Testis (tissue), 3 donors: ENCODE measurements around the gene FOSL1. TPM values are rescaled to one million over a fixed set of nuclear protein-coding genes. Genes with fewer than 3 reads are reported as not detected.

Experiments
- DNase-seq: peaks from one replicate; pipeline ENCODE4 v3.0.0-alpha.2; 2019
- H3K27ac ChIP-seq, 2 donors: fragments of 200-600 bp; sonication (generic); one replicate each; pipeline ENCODE4 v1.5.1; 2019
- H3K27me3 ChIP-seq: fragments of 200-600 bp; sonication (generic); one replicate; pipeline ENCODE4 v1.5.1; 2019
- H3K36me3 ChIP-seq: fragments of 200-600 bp; sonication (generic); one replicate; pipeline ENCODE4 v1.5.1; 2017; ENCODE audit warnings: low read depth; ENCODE audit errors: missing control alignments
- H3K4me1 ChIP-seq: fragments of 200-600 bp; sonication (generic); one replicate; pipeline ENCODE4 v1.5.1; 2019
- H3K4me3 ChIP-seq, 2 donors: fragments of 200-600 bp; sonication (generic); one replicate each; pipeline ENCODE4 v1.5.1; 2017 to 2019
- H3K9me3 ChIP-seq: fragments of 200-600 bp; sonication (generic); one replicate; pipeline ENCODE4 v1.5.1; 2017
- CTCF ChIP-seq, 3 experiments: fragments of 450-650 bp in 2 of 3; fragments of 200-600 bp in 1 of 3; sonication (generic) in 1 of 3; IDR thresholded peaks; one replicate each; pipeline ENCODE4 v1.5.1; 2016 to 2019; ENCODE audit warnings: antibody characterized with exemption in 3 of 3, mild to moderate bottlenecking in 2 of 3, moderate library complexity in 1 of 3
- POLR2A ChIP-seq: fragments of 450-650 bp; IDR thresholded peaks from one replicate; pipeline ENCODE4 v1.6.1; 2017; ENCODE audit warnings: antibody characterized with exemption, mild to moderate bottlenecking, moderate library complexity
- WGBS, 2 donors: methylation state at CpG; one replicate each; pipeline ENCODE4 v1.1.5; 2018; 5-methylcytosine and 5-hydroxymethylcytosine counted together
- intact Hi-C: fragments of 100-400 bp; cut with DNase I; formaldehyde crosslinking; loops from one replicate; pipeline ENCODE4 v1.15.1; 2023; ENCODE audit warnings: low total_unique reads
- polyA plus RNA-seq: library from polyadenylated mRNA; stranded (reverse); fragments of 350-450 nt; fragmentation: Illumina TruSeq; extraction: RNeasy Lipid Tissue Mini Kit (QIAGEN cat#74804); gene quantifications from one replicate; pipeline ENCODE4 v1.2.3, GENCODE V29; 2014; ENCODE audit warnings: low read depth, low replicate concordance; ENCODE audit not compliant: insufficient read depth
- total RNA-seq, 2 donors: library from RNA; depleted of rRNA; stranded (reverse); fragments of >200 nt; gene quantifications; one replicate each; pipeline ENCODE4 v1.2.3, GENCODE V29; 2016

Gene FOSL1
- total and polyA plus RNA-seq, 3 donors from 2014 or later, result 1.7 to 2.0 (median 1.7) TPM

GRCh38 chr11:65855927-65856363 is 44.2 kb downstream of the FOSL1 start:
- no peak overlapping the region for H3K27ac ChIP-seq
- no peak for DNase-seq
- no peak overlapping the region for H3K4me3 ChIP-seq
- intact Hi-C loops, result no loop called here
- peaks cover 6% of the 10 kb centered on the region for H3K4me1 ChIP-seq
- no peak for TF ChIP-seq CTCF (IDR thresholded peaks at IDR 0.05)
- no peak for TF ChIP-seq POLR2A
- H3K27me3 ChIP-seq, result no peaks in the 10 kb centered on the region
- no peaks in the 10 kb centered on the region for H3K36me3 ChIP-seq
- no peaks in the 10 kb centered on the region for H3K9me3 ChIP-seq
- 62 to 76% methylated on average over 15 of the region's 15 CpGs for WGBS, 2 donors

- H3K27me3 ChIP-seq, result no peaks in the 10 kb centered on the region
- H3K27ac ChIP-seq, result no peak overlapping the region
- TF ChIP-seq POLR2A (no peak), CTCF (IDR thresholded peaks at IDR 0.05) (no peak)
- H3K36me3 ChIP-seq, result no peaks in the 10 kb centered on the region
- no peaks in the 10 kb centered on the region for H3K9me3 ChIP-seq
- peaks cover 6% of the 10 kb centered on the region for H3K4me1 ChIP-seq
- H3K4me3 ChIP-seq, result no peak overlapping the region
- intact Hi-C loops, result no loop called here
- DNase-seq, result no peak
- WGBS, 2 donors, result 71 to 75% methylated on average over 15 of the region's 15 CpGs
These were observed 45.0 kb downstream of the FOSL1 start for GRCh38 chr11:65854852-65855837.

GRCh38 chr11:65854161-65854592 is 46.0 kb downstream of the FOSL1 start:
- Histone ChIP-seq H3K4me3 (no peak overlapping the region), H3K36me3 (no peaks in the 10 kb centered on the region), H3K27ac (no peak overlapping the region), H3K4me1 (peaks cover 6% of the 10 kb centered on the region), H3K9me3 (no peaks in the 10 kb centered on the region), H3K27me3 (no peaks in the 10 kb centered on the region)
- intact Hi-C loops, result no loop called here
- no peak for DNase-seq
- 90 to 91% methylated on average over 4 of the region's 4 CpGs for WGBS, 2 donors
- TF ChIP-seq CTCF (IDR thresholded peaks at IDR 0.05) (no peak), POLR2A (no peak)

GRCh38 chr11:65853246-65853979 is 46.8 kb downstream of the FOSL1 start:
- no peak overlapping the region for H3K4me3 ChIP-seq
- no peaks in the 10 kb centered on the region for H3K9me3 ChIP-seq
- no peaks in the 10 kb centered on the region for H3K36me3 ChIP-seq
- TF ChIP-seq CTCF (IDR thresholded peaks at IDR 0.05) (no peak), POLR2A (no peak)
- H3K27me3 ChIP-seq, result no peaks in the 10 kb centered on the region
- no peak overlapping the region for H3K27ac ChIP-seq
- DNase-seq, result no peak
- intact Hi-C loops, result no loop called here
- H3K4me1 ChIP-seq, result peaks cover 6% of the 10 kb centered on the region
- WGBS, 2 donors, result 84 to 95% methylated on average over 5 to 6 of the region's 6 CpGs
